DMS53 treated with DMSO at 0.1 percent for 48 hours (cell line): ENCODE measurements around the gene FBXO10.

ENCODE experiments used
- DNase-seq: peaks from one replicate; lab custom pipeline; 2025; ENCODE audit not compliant: unreplicated experiment; lab: John Stamatoyannopoulos, UW

The FBXO10 gene

DNA sequence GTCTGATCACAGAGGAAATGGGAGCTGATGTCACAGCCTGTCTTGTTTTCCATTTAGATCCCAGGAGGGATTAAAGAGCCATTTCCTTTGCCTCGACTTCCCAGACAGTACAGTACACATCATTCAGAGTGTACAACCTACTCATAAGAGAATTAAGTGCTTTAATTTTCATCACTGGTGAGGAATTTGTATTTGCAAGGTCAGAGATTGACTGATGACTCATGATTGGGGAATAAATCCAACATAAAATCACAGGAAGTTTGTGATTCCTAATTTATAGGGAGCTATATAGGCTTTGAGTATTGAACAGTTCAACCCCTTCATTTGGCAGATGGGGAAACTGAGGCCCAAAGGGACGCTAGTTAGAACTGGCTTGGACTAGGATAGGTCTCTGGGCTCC, 20.3 kb upstream of the FBXO10 start:
- DNase-seq, result no peak

DNA sequence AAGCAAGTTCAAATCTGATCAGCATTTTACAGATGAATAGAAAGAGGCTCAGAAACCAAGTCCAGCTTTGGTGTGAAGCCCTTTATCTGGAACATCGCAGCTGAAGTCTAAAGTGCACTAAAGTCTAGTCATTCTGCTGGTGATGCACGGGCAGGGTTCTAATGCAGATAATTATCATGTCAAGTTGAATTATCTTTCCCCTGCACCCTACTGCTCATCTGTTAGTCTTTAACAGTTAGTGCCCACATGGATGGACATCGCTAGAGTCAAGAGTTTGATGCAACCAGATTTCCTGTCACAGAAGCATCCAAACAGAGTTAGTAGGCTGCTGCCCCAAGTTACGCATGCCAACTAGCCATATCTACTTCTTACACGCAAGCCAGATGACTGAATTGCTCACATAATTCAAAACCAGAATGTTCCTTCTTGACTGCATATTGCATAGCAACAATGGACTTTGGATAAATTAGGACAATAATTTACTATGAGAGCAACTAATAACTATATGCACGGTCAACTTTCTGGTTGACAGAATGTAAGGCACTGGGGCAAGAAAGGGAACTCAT, 17.8 kb upstream of the FBXO10 start:
- peak; percentile 4 for DNase-seq

DNA sequence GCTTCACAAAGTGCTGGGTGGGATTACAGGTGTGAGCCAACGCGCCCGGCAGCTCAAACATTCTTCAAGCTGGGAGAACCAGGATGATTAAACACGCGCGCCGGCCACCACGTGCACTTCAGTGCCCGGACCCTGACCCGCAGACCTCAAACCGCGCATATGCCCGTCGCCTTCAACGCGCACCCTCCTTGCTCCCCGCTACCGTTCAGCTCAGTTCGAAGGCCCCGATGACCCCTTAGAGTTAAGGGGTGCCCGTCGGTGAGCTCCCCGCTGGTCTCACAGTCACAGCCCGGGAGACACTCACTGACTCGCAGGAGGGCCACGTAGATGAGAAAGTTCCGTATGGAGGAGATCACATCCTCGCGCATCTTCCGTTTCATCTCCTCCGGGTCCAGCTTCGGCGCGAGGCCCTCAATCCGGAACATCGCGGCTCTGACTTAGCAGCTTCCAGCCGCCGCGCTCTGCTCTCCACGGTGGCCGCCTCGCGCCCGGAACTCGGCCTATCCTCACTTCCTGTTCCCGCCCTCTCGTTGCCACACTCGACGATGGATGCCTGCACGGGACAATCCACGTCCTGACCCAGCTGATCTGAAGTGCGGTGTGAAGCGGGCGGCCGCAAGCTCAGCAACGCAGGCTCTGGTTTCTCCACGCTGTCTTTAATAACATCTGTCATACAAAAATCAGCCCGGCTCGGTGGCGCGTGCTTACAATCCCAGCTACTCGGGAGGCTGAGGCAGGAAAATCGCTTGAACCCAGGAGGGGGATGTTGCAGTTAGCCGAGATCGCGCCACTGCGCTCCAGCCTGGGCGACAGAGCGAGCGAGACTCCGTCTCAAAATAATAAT, 16.1 kb upstream of the FBXO10 start, which contains the start of gene TOMM5:
TOMM5 (minus strand) TSS at position 490 of the 844 bp plus-strand sequence; CDS start at position 425, 65 bp downstream.
- DNase-seq, result peak; percentile 66

GRCh38 chr9:37587521-37587920, 11.3 kb upstream of the FBXO10 start:
- no peak for DNase-seq

- no peak for DNase-seq
Observed at GRCh38 chr9:37583522-37584121, 7.4 kb upstream of the FBXO10 start.

- peak; percentile 14 for DNase-seq
Observed at GRCh38 chr9:37582548-37583157, 6.5 kb upstream of the FBXO10 start.

GRCh38 chr9:37575511-37575914, 667 bp downstream of the FBXO10 start:
- no peak for DNase-seq

- DNase-seq, result no peak
Observed at GRCh38 chr9:37575001-37575400, 1.2 kb downstream of the FBXO10 start.

- no peak for DNase-seq
Observed at GRCh38 chr9:37574241-37574721, 1.9 kb downstream of the FBXO10 start.

DNA sequence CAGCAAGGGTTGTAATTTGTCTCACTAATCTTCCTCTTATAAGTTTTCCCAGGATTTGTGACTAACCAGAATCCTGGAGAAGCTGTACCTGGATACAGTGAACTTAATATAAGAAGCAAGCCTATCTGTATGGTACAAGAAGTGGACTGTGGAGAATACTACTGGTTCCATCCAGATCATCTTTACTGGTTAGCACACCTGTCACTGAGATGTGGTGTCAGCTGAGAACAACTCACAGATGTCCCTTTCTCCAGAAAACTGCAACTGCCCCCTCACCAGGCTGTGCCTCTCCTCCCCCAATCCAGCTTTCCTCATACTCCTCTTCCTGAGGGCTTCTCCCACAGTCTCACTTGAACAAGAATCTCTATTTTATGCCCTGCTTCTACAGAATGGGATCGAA, 4.9 kb downstream of the FBXO10 start:
- no peak for DNase-seq

- no peak for DNase-seq
Observed at GRCh38 chr9:37566716-37567115, 9.5 kb downstream of the FBXO10 start.

DNA sequence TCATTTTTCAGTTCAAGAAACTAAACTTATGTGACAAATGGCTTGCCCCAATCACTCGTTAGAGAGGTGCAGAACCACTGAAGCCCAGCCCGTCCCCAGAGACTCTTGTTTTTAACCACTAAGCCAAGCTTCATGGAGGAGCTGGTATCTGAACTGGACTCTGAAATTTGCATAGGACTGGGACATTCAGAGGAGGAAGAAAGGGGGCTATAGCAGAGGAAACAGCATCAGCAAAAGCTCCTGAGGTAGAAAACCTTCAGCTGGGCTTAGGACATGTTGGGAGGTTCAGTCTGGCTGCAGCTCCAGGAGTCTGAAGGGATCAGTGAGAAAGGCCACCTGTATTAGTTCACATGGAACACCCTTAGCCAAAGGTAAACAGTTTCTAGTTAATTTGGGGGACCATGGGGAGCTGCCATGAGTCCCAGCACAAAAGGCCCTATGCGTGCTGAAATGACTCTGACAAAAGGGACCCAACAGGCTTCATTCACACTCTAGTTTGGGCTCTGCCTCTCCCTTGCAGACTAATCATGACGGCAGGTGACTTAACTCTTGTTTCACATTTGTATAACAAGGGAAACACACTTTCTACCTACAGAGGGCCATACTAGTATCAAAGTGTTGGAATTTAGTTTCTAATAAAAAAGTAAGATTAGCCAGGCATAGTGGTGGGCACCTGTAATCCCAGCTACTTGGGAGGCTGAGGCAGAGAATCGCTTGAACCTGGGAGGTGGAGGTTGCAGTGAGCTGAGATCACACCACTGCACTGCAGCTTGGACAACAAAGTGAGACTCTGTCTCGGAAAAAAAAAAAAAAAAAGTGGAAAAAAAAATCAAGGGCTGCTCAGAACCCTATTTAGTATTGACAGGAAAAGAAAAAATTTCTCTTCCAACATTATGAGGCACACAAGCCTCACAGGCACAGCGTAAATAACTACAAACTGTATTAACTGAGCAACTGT, 10.2 kb downstream of the FBXO10 start:
- no peak for DNase-seq

DNA sequence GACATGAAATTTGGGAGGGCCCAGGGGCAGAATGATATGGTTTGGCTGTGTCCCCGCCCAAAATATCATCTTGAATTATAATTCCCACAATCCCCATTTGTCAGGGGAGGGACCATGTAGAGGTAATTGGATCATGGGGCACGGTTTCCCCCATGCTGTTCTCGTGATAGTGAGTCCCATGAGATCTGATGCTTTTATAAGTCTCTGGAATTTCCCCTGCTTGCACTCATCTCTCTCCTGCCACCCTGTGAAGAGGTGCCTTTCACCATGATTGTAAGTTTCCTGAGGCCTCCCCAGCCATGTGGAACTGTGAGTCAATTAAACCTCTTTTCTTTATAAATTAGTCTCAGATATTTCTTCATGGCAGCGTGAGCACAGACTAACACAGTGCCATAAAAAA, 11.3 kb downstream of the FBXO10 start:
- no peak for DNase-seq

GRCh38 chr9:37563806-37564513, 12.2 kb downstream of the FBXO10 start:
- no peak for DNase-seq

GRCh38 chr9:37562826-37563225, 13.4 kb downstream of the FBXO10 start:
- DNase-seq, result no peak

- DNase-seq, result no peak
Observed at GRCh38 chr9:37561682-37562081, 14.5 kb downstream of the FBXO10 start.

- no peak for DNase-seq
Observed at GRCh38 chr9:37559855-37560592, 16.2 kb downstream of the FBXO10 start.

DNA sequence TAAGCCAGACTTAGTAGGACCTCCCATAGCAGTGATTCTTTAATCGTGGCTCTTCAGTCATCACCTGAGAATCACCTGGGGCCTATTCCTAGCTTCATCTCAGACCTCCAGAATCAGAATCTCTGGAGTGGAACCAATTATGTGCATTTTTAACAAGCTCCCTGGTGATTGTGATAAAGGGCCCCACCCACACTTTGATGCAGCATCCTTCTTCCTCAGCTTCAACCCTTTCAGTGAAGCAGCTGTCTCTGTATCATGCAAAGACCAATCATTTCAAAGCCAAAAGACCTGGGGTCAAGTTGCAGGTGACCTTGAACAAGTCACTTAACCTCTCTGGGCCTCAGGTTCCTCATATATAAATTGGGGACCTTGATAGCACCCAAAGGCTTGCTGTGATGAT, 17.1 kb downstream of the FBXO10 start:
- no peak for DNase-seq

- no peak for DNase-seq
Observed at GRCh38 chr9:37555786-37556185, 20.4 kb downstream of the FBXO10 start.
